GM12878 (cell line): Measurements from ENCODE around the gene ACKR2. TPM values are rescaled to one million over a fixed set of nuclear protein-coding genes. Genes with fewer than 3 reads are reported as not detected.

Source experiments
- ATAC-seq: fragments of 200-7000 bp; cut with Tn5 transposase; 3 replicates; pipeline ENCODE4 v1.9.1; 2020; ENCODE audit warnings: mild to moderate bottlenecking, moderate library complexity
- BruUV-seq: library from RNA; stranded (reverse); fragments of 400-500 nt; replicated peaks from 2 replicates; lab custom pipeline; 2021; lab: Mats Ljungman, UMichigan
- CTCF ChIA-PET: fragments of 300-600 bp; sonication (Branson Sonifier 250); formaldehyde crosslinking; extraction: SDS; loops from one replicate; lab custom pipeline; 2021; ENCODE audit warnings: inconsistent platforms; lab: Yijun Ruan, JAX
- POLR2A ChIA-PET: fragments of 350-600 bp; formaldehyde crosslinking; extraction: SDS; loops from one replicate; lab custom pipeline; 2021; ENCODE audit warnings: inconsistent platforms; lab: Charles Lee
- RAD21 ChIA-PET: fragments of 300-600 bp; sonication (Branson Sonifier 250); formaldehyde crosslinking; loops from one replicate; lab custom pipeline; 2023; ENCODE audit warnings: antibody characterized with exemption; ENCODE audit not compliant: unreplicated experiment; lab: Charles Lee
- SMC1A ChIA-PET: fragments of 300-600 bp; sonication (Branson Sonifier 250); formaldehyde crosslinking; loops from one replicate; lab custom pipeline; 2023; ENCODE audit not compliant: unreplicated experiment, uncharacterized antibody; lab: Charles Lee
- DNase-seq: peaks from one replicate; pipeline ENCODE4 v3.0.0-alpha.2; 2011; ENCODE audit warnings: low read depth, low spot score
- FAIRE-seq: peaks from 3 replicates; lab custom pipeline; 2011; peaks lifted over from hg19 to GRCh38; lab: Jason Lieb, UNC
- H2AFZ ChIP-seq: 2 replicates; pipeline ENCODE4 v1.6.0; 2011; ENCODE audit warnings: low read depth, low read length, control low read depth; ENCODE audit not compliant: control insufficient read depth
- H3K27ac ChIP-seq: 2 replicates; pipeline ENCODE4 v1.5.1; 2011; ENCODE audit warnings: control low read depth; ENCODE audit not compliant: control insufficient read depth, insufficient read depth
- H3K27me3 ChIP-seq, 2 experiments: replicated peaks in 1 of 2; 2 replicates each; pipeline versions ENCODE4 v1.6.0 to v1.6.1; 2011; ENCODE audit warnings: low read length in 1 of 2; ENCODE audit not compliant: control insufficient read depth in 2 of 2, insufficient read depth in 2 of 2
- H3K36me3 ChIP-seq, 2 experiments: 2 replicates each; pipeline ENCODE4 v1.5.1; 2011; ENCODE audit warnings: low read length in 1 of 2; ENCODE audit not compliant: control insufficient read depth in 2 of 2, insufficient read depth in 2 of 2
- H3K4me1 ChIP-seq: 2 replicates; pipeline ENCODE4 v1.6.1; 2011; ENCODE audit warnings: mild to moderate bottlenecking, low read length, moderate library complexity, mixed read lengths; ENCODE audit not compliant: control insufficient read depth, insufficient read depth
- H3K4me2 ChIP-seq: 2 replicates; pipeline ENCODE4 v1.6.0; 2011; ENCODE audit warnings: control low read depth; ENCODE audit not compliant: control insufficient read depth, insufficient read depth
- H3K4me3 ChIP-seq: fragments of 200-600 bp; sonication (generic); 2 replicates; pipeline ENCODE4 v1.5.1; 2016
- H3K79me2 ChIP-seq: 2 replicates; pipeline ENCODE4 v1.6.0; 2011; ENCODE audit warnings: low read length; ENCODE audit not compliant: control insufficient read depth, insufficient read depth
- H3K9ac ChIP-seq: 2 replicates; pipeline ENCODE4 v1.8.0; 2011; ENCODE audit warnings: low read length, control low read depth, mixed read lengths; ENCODE audit not compliant: control insufficient read depth, insufficient read depth
- H3K9me3 ChIP-seq: replicated peaks from 3 replicates; pipeline ENCODE4 v1.5.1; 2011; ENCODE audit warnings: mild to moderate bottlenecking, low read length; ENCODE audit not compliant: control insufficient read depth, insufficient read depth
- H4K20me1 ChIP-seq: 2 replicates; pipeline ENCODE4 v1.6.0; 2011; ENCODE audit not compliant: control insufficient read depth, insufficient read depth
- BCL3 ChIP-seq: IDR thresholded peaks from 2 replicates; pipeline ENCODE4 v1.6.1; 2011; ENCODE audit warnings: borderline replicate concordance, low read depth, mild to moderate bottlenecking, moderate library complexity, low read length; ENCODE audit not compliant: insufficient read depth, poor library complexity, severe bottlenecking
- CBFB ChIP-seq: IDR thresholded peaks from 2 replicates; pipeline ENCODE4 v1.6.1; 2016; ENCODE audit warnings: antibody characterized with exemption, low read depth
- CHD4 ChIP-seq: fragments of 200-600 bp; sonication (generic); IDR thresholded peaks from 2 replicates; pipeline ENCODE4 v1.6.1; 2016; ENCODE audit warnings: mild to moderate bottlenecking
- FOXM1 ChIP-seq: IDR thresholded peaks from 2 replicates; pipeline ENCODE4 v1.6.1; 2012; ENCODE audit warnings: low read depth, mild to moderate bottlenecking, inconsistent platforms, low read length, moderate library complexity
- HSF1 ChIP-seq: fragments of 150-350 bp; IDR thresholded peaks from 2 replicates; pipeline ENCODE4 v1.6.1; 2014; ENCODE audit warnings: mild to moderate bottlenecking, low read depth, low read length
- IRF3 ChIP-seq: fragments of 450-650 bp; IDR thresholded peaks from 2 replicates; pipeline ENCODE4 v1.6.1; 2014; ENCODE audit warnings: mild to moderate bottlenecking
- MEF2A ChIP-seq: IDR thresholded peaks from 2 replicates; pipeline ENCODE4 v1.6.1; 2011; ENCODE audit warnings: low read depth, mild to moderate bottlenecking, low read length, moderate library complexity; ENCODE audit not compliant: insufficient read depth
- MTA2 ChIP-seq: fragments of 450-650 bp; IDR thresholded peaks from 2 replicates; pipeline ENCODE4 v1.6.1; 2016; ENCODE audit warnings: low read depth, mild to moderate bottlenecking, moderate library complexity
- NFIC ChIP-seq: IDR thresholded peaks from 2 replicates; pipeline ENCODE4 v1.6.1; 2012; ENCODE audit warnings: low read depth, mild to moderate bottlenecking, inconsistent platforms, low read length, moderate library complexity
- NR2C2 ChIP-seq: IDR thresholded peaks from 2 replicates; pipeline ENCODE4 v1.6.1; 2011; ENCODE audit warnings: borderline replicate concordance, low read depth; ENCODE audit not compliant: control insufficient read depth, insufficient read length
- PAX5 ChIP-seq: IDR thresholded peaks from 2 replicates; pipeline ENCODE4 v1.6.1; 2011; ENCODE audit warnings: low read depth, low read length, borderline replicate concordance
- PAX8 ChIP-seq: fragments of 450-650 bp; IDR thresholded peaks from 2 replicates; pipeline ENCODE4 v1.6.1; 2017; ENCODE audit warnings: mild to moderate bottlenecking, moderate library complexity
- POLR2AphosphoS2 ChIP-seq: IDR thresholded peaks from 2 replicates; pipeline ENCODE4 v1.6.1; 2011; ENCODE audit warnings: low read depth, mild to moderate bottlenecking, low read length, improper control_type of control experiment, moderate library complexity
- RAD21 ChIP-seq: IDR thresholded peaks from 2 replicates; pipeline ENCODE4 v1.6.1; 2011; ENCODE audit warnings: mild to moderate bottlenecking, low read depth, low read length, moderate library complexity; ENCODE audit not compliant: insufficient read depth
- STAT1 ChIP-seq: fragments of 450-650 bp; conservative IDR thresholded peaks from 2 replicates; pipeline ENCODE4 v1.6.1; 2014; ENCODE audit warnings: antibody characterized with exemption, mild to moderate bottlenecking
- ZNF592 ChIP-seq: fragments of 450-650 bp; IDR thresholded peaks from 2 replicates; pipeline ENCODE4 v1.6.1; 2017; ENCODE audit warnings: mild to moderate bottlenecking, moderate library complexity
- ZSCAN29 ChIP-seq: fragments of 450-650 bp; IDR thresholded peaks from 2 replicates; pipeline ENCODE4 v1.6.1; 2017; ENCODE audit warnings: mild to moderate bottlenecking, moderate library complexity
- in situ Hi-C: fragments of 300-500 bp; cut with MboI; formaldehyde crosslinking; loops from 9 replicates; pipeline ENCODE4 v1.14.3; 2018; ENCODE audit warnings: mixed read lengths
- intact Hi-C: fragments of 100-400 bp; cut with micrococcal nuclease; formaldehyde crosslinking; loops from one replicate; pipeline ENCODE4 v1.14.2; 2022; ENCODE audit not compliant: unreplicated experiment
- polyA plus RNA-seq, 11 experiments: library from polyadenylated mRNA; depleted of rRNA in 4 of 11; unstranded in 6 of 11; stranded (reverse) in 5 of 11; fragments of >200 nt; fragmentation: Nextera tagmentation in 4 of 11; fragmentation: Illumina TruSeq in 1 of 11; extraction: Ambion mirVana in 4 of 11; extraction: Trizol in 1 of 11; gene quantifications; 1 replicate in 1 of 11; 2 replicates in 10 of 11; pipeline versions ENCODE4 v1.2.1 to v1.2.3, GENCODE V29; 2011 to 2016; ENCODE audit warnings: inconsistent platforms in 2 of 11, missing spikeins in 2 of 11, low read depth in 1 of 11
- total RNA-seq, 4 experiments: library from RNA; depleted of rRNA in 3 of 4; stranded (reverse); fragments of >200 nt in 3 of 4; fragmentation: Illumina TruSeq in 1 of 4; extraction: Trizol in 1 of 4; gene quantifications; 2 replicates each; pipeline versions ENCODE4 v1.2.1 to v1.2.3, GENCODE V29; 2013 to 2021

Gene ACKR2
- total and polyA plus RNA-seq, 10 of the 15 experiments (the other 5 are each of a cell fraction or from before 2014, with no cell fraction given) = 0.05 to 0.91 (median 0.23) TPM; not detected in 2

- H2AFZ ChIP-seq = no peak overlapping the region
- no peaks in the 10 kb centered on the region for H3K9me3 ChIP-seq
- DNase-seq = no peak
- H3K36me3 ChIP-seq = no peaks in the 10 kb centered on the region
- no peak overlapping the region for H3K27ac ChIP-seq
- SMC1A ChIA-PET = no interaction called here
- H3K27me3 ChIP-seq = 0 out of 4 replicates have a peak, but pooled peaks cover 0 to 3% of the 10 kb centered on the region in 2 experiments
- FAIRE-seq = no peak
- in situ Hi-C loops = no loop called here
- RAD21 ChIA-PET = no interaction called here
- no TSS peak for BruUV-seq
- no peaks in the 10 kb centered on the region for H3K79me2 ChIP-seq
- H3K4me2 ChIP-seq = no peak overlapping the region
- no peaks in the 10 kb centered on the region for H3K4me1 ChIP-seq
- no peak overlapping the region for H3K9ac ChIP-seq
- no peaks in the 10 kb centered on the region for H4K20me1 ChIP-seq
- intact Hi-C loops = no loop called here
- ATAC-seq = no peak
- TF ChIP-seq STAT1 = no peak
- TF ChIP-seq BCL3 = no peak
- TF ChIP-seq HSF1 = no peak
- TF ChIP-seq POLR2AphosphoS2 = no peak
- TF ChIP-seq CHD4 = no peak
- no peak for TF ChIP-seq CBFB
- no peak for TF ChIP-seq NFIC
- no peak for TF ChIP-seq NR2C2
- no peak for TF ChIP-seq IRF3
- no peak for TF ChIP-seq PAX5
- no peak for TF ChIP-seq RAD21
- TF ChIP-seq ZSCAN29 = no peak
- no peak for TF ChIP-seq PAX8
- no peak for TF ChIP-seq MTA2
- TF ChIP-seq FOXM1 = no peak
- TF ChIP-seq ZNF592 = no peak
- TF ChIP-seq MEF2A = no peak
- H3K4me3 ChIP-seq = no peak overlapping the region
- CTCF ChIA-PET = no interaction called here
- POLR2A ChIA-PET = no interaction called here
These were observed 86.3 kb downstream of the ACKR2 start for GRCh38 chr3:42895580-42895868.
